GM18873 (cell line): ENCODE measurements around the gene APPBP2.
"Not testable (repeated sequence)": the region's sequence is repeated elsewhere in the genome, so short reads cannot be mapped to it uniquely, and the experiment has no call there.

Experiments
- ATAC-seq: cut with Tn5 transposase; IDR thresholded peaks from one replicate; pipeline ENCODE4 v1.9.1; 2021; ENCODE audit warnings: mild to moderate bottlenecking, moderate library complexity, moderate number of reproducible peaks; ENCODE audit not compliant: unreplicated experiment, low FRiP score

The APPBP2 gene

DNA sequence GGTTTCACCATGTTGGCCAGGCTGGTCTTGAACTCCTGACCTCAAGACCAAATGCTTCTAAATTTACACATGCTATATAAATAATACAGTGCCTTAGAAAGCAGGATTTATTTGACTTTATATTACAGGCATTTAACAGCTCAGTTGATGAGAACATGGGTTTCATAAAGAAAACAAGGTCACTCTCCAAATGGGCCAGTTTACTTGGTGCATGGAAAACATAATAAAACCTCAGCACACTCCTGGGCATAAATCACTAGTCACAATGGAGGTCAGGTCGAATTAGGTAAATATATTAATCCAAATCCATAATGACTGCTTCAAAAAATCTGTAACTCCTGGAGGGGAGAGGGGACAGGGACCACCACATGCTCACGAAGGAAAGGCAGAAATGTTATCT, 24.5 kb downstream of the APPBP2 start:
- ATAC-seq, result no peak

- no peak for ATAC-seq
These were observed 30.0 kb downstream of the APPBP2 start for GRCh38 chr17:60496041-60496440.

GRCh38 chr17:60495260-60495659, 30.8 kb downstream of the APPBP2 start:
- no peak for ATAC-seq

GRCh38 chr17:60493847-60494321, 32.2 kb downstream of the APPBP2 start:
- ATAC-seq, result no peak

DNA sequence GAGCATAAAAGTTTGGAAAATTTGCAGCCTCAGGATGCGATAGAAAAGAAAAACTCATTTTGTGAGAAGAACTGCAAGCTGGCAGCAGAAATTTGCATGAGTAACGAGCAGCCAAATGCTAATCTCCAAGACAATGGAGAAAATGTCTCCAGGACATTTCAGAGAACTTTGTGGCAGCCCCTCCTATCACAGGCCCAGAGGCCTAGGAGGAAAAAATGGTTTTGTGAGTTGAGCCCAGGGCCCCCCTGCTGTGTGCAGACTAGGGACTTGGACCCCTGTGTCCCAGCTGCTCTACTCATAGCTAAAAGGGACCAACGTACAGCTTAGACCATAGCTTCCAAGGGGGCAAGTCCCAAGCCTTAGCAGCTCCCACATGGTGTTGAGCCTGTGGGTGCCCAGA, 34.3 kb downstream of the APPBP2 start:
- ATAC-seq, result no peak

DNA sequence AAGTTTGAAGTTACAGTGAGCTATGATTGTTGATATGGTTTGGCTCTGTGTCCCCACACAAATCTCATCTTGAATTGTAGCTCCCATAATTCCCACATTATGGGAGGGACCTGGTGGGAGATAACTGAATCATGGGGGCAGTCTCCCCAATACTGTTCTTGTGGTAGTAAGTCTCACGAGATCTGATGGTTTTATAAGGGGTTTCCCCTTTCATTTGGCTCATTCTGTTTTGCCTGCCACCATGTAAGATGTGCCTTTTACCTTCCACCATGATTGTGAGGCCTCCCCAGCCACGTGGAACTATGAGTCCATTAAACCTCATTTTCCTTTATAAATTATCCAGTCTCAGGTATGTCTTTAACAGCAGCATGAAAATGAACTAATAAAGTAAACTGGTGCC, 35.4 kb downstream of the APPBP2 start:
- not testable (repeated sequence) for ATAC-seq

GRCh38 chr17:60481604-60482003, 44.4 kb downstream of the APPBP2 start:
- ATAC-seq, result no peak

GRCh38 chr17:60473788-60474187, 52.3 kb downstream of the APPBP2 start:
- ATAC-seq, result no peak

DNA sequence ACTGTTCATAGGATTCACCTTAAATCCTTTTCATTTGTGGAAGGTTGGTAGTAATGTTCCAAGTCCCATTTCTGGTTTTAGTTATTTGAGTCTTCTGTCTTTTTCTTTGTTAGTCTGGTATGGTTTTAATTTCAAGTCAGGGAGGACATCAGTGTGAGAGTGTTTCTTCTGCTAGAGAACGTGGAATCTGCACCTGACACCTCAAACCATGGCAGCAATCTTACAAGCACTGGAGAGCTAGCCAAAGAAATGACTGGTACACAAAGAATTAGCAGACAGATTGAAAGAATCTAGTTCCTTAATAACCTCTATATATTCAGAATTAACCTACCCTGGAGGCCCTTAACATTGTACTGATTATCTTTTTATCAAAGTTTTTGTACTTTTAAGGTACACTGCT, 53.6 kb downstream of the APPBP2 start:
- ATAC-seq, result no peak

- no peak for ATAC-seq
These were observed 54.6 kb downstream of the APPBP2 start for GRCh38 chr17:60471451-60471850.

GRCh38 chr17:60468371-60468770, 57.7 kb downstream of the APPBP2 start:
- ATAC-seq, result no peak

DNA sequence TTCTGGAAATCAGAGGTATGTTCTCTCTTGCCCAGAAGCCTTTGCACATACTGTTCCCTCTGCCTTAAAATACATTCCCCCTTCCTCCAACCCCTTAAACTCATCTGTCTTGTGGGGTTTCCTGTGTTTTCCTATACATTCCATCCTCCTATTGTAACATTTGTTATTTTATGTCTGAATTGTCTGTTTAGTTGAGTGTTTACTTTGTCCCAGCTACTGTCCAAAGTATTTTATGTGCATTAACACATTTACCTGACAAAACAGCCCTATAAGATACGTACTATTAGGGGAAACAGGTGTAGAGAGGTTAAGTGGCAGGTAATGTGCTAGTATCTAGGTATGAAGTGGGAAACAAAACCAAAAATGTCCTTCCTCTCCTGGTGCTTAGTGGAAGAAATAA, 61.7 kb downstream of the APPBP2 start:
- ATAC-seq, result no peak

GRCh38 chr17:60463157-60463835, 62.7 kb downstream of the APPBP2 start:
- no peak for ATAC-seq

GRCh38 chr17:60461584-60461983, 64.5 kb downstream of the APPBP2 start:
- no peak for ATAC-seq

DNA sequence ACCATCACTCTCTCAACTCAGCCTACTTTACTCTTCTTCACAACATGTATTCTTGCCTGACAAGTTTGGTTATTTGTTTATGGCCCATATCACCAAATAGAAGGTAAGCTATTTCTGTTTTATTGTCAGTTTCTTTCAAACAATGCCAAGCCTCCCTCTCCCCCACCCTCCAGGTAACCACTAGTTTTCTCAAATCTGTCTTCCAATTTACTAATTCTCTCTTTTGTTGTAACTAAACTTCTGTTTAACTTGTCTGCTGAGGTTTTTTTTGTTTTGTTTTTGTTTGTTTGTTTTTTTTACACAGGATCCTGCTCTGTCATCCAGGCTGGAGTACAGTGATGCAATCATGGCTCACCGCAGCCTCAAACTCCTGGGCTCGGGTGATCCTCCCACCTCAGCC, 68.9 kb downstream of the APPBP2 start:
- ATAC-seq, result no peak

DNA sequence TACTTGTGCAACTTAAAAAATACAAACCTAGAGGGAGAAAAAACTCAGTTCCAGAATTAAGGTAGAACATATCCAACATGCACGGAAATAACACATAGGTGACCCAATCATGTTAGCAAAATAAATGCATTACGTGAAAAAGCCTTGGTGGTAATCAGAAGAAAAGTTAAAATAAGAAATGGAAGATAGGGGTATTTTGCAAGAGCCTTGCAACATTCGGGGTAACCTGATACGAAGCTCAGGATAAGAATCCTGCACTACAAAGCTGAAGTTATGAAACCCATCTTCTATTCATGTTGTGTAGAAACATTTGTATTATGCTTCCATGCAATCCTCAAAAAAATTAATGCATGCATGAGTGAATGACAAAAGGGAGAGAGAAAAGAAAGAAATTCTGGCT, 70.7 kb downstream of the APPBP2 start:
- no peak for ATAC-seq

- no peak for ATAC-seq
These were observed 74.1 kb downstream of the APPBP2 start for GRCh38 chr17:60451965-60452364.

- no peak for ATAC-seq
These were observed 75.0 kb downstream of the APPBP2 start for GRCh38 chr17:60451071-60451470.

GRCh38 chr17:60447375-60447774, 78.7 kb downstream of the APPBP2 start:
- ATAC-seq, result no peak

DNA sequence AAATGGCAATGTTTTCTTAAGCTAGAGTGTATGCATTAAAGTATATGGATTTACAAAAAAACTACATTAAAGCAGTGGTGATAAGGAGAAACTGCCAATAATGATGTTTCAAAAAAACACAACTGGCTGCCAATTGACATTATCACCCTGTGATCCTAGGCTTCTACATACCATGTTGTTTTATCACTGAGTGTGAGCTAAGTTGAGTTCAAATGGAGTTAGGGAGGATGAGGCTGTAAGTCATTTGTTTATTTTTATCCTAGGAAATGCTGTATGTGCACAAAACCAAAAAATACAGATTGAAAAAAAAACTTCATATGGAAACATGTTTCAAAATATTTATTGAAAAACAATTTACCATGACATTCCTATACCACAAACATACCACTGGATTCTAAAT, 80.9 kb downstream of the APPBP2 start:
- ATAC-seq, result no peak

DNA sequence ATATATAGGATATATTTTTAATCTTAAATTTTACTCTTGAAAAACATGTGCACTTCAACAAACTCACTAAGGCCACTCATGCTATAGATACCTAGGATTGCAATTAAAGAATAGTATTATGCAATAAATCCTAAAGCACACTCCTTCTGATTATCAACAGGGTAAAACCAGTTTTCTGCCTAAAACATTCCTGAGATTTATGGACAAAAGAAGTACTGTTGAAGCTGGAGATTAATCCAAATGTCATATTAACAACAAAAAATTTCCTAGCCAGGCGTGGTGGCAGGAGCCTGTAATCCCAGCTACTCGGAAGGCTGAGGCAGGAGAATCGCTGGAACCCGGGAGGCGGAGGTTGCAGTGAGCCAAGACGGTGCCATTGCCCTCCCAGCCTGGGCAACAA, 82.3 kb downstream of the APPBP2 start:
- no peak for ATAC-seq

DNA sequence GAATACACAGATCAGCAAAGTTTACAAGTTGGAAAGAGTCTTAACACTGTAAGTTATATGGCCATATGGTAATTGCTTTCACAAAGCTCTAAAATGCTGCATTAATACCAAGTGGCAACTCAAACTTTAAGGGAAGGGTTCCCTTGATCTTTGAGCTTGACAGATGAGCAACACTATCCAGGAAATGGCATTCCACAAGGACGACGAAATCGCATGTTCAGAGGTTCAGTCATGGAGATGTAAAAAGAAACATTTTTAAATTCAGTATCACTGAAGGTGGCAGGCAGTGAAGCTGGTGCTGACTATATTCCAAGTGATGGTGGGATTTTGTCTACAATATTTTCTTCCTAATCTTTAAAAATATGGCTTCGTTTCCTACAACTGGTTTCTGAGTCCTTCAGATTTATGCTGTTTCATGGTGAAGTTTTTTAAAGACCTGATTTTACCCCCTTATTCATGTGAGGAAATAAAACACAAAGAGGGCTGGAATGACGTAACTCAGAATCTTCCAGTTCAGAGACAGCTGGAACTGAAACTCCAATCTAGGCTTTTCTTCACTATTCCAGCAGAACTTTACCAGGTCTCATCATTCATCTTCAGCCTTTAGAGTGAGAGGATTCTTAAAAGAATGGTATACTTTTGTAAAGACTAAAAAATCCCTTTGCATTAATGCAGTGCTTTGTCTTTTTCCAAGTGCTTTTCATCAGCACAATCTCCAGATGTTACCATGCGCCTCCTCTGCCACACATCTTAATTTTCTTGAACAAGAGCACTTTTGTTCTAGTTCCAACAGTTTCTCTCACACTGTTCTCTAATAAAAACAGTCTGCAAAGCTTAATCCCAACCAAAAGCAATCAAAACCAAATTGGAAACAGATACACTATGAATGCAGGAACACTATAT, 83.5 kb downstream of the APPBP2 start:
- no peak for ATAC-seq
